Transverse colon (tissue), 4 donors: ENCODE measurements around the gene TLCD4. TPM values are rescaled to one million over a fixed set of nuclear protein-coding genes. Genes with fewer than 3 reads are reported as not detected.

Experiments used
- DNase-seq: peaks from one replicate; pipeline ENCODE4 v3.0.0-alpha.2; 2019
- H3K27ac ChIP-seq, 4 donors: fragments of 200-600 bp; sonication (generic); 2 replicates each; pipeline ENCODE4 v1.5.1; 2016 to 2018; ENCODE audit warnings: inconsistent platforms in 4 of 4
- H3K27me3 ChIP-seq: fragments of 200-600 bp; sonication (generic); 2 replicates; pipeline ENCODE4 v1.5.1; 2017; ENCODE audit warnings: inconsistent platforms
- H3K36me3 ChIP-seq, 4 donors: fragments of 200-600 bp; sonication (generic); 2 replicates each; pipeline ENCODE4 v1.5.1; 2017 to 2019; ENCODE audit warnings: inconsistent platforms in 4 of 4
- H3K4me1 ChIP-seq, 4 donors: fragments of 200-600 bp; sonication (generic); 2 replicates each; pipeline ENCODE4 v1.5.1; 2017 to 2020; ENCODE audit warnings: inconsistent platforms in 4 of 4
- H3K4me3 ChIP-seq, 4 donors: fragments of 200-600 bp; sonication (generic); 1 replicate in 1 of 4; 2 replicates in 3 of 4; pipeline versions ENCODE4 v1.5.1 to v1.6.1; 2017 to 2019; ENCODE audit warnings: inconsistent platforms in 4 of 4
- H3K9me3 ChIP-seq, 2 donors: fragments of 200-600 bp; sonication (generic); 2 replicates each; pipeline ENCODE4 v1.5.1; 2017 to 2019; ENCODE audit warnings: inconsistent platforms in 2 of 2
- CTCF ChIP-seq, 5 experiments: fragments of 200-600 bp in 3 of 5; fragments of 450-650 bp in 2 of 5; sonication (generic) in 3 of 5; IDR thresholded peaks; 1 replicate in 2 of 5; 2 replicates in 3 of 5; pipeline ENCODE4 v1.5.1; 2016 to 2017; ENCODE audit warnings: antibody characterized with exemption in 5 of 5, inconsistent platforms in 3 of 5, mild to moderate bottlenecking in 2 of 5, moderate library complexity in 1 of 5
- EP300 ChIP-seq: sonication (generic); formaldehyde crosslinking; IDR thresholded peaks from one replicate; pipeline ENCODE4 v1.6.1; 2017; ENCODE audit warnings: antibody characterized with exemption, low read depth
- POLR2A ChIP-seq: fragments of 450-650 bp; IDR thresholded peaks from one replicate; pipeline ENCODE4 v1.6.1; 2016; ENCODE audit warnings: antibody characterized with exemption, mild to moderate bottlenecking, moderate library complexity
- POLR2AphosphoS5 ChIP-seq, 3 donors: sonication (generic); formaldehyde crosslinking; IDR thresholded peaks; one replicate each; pipeline ENCODE4 v1.6.1; 2016; ENCODE audit warnings: antibody characterized with exemption in 3 of 3
- WGBS, 2 donors: methylation state at CpG; one replicate each; pipeline ENCODE4 v1.1.5; 2018; ENCODE audit warnings: low coverage in 1 of 2; 5-methylcytosine and 5-hydroxymethylcytosine counted together
- in situ Hi-C, 4 donors: fragments of 200-750 bp; cut with MboI; loops; one replicate each; pipeline versions ENCODE4 v1.15.0 to v1.15.1; 2017; ENCODE audit warnings: low sequenced_read_pairs in 3 of 4, low pct_ligation_motif_present in 1 of 4, low pct_unique_long_range_greater_than_20kb in 1 of 4
- intact Hi-C: fragments of 100-400 bp; cut with DNase I; formaldehyde crosslinking; loops from one replicate; pipeline ENCODE4 v1.15.1; 2023; ENCODE audit warnings: low total_unique reads
- total RNA-seq, 4 donors: library from RNA; depleted of rRNA; stranded (reverse); fragments of >200 nt; gene quantifications; one replicate each; pipeline ENCODE4 v1.1.0, GENCODE V29; 2016

Gene TLCD4
- total RNA-seq, 4 donors from 2014 or later = 3.4 to 68.8 (median 43.5) TPM

- intact Hi-C loops (no loop called here), in situ Hi-C loops (no loop called here)
- Histone ChIP-seq H3K27me3 (no peaks in the 10 kb centered on the region), H3K36me3 (no peaks in the 10 kb centered on the region), H3K27ac (peak overlapping the region; percentile 90 to 94 (median 92)), H3K4me3 (peak overlapping the region in 3 of 4 donors; percentile 57 to 77 (median 58)), H3K4me1 (peaks cover 0 to 40% (median 26%) of the 10 kb centered on the region in 4 donors), H3K9me3 (no peaks in the 10 kb centered on the region)
- TF ChIP-seq POLR2A = no peak
- WGBS, 2 donors = 11 to 38% methylated on average over 2 to 3 of the region's 3 CpGs
- no peak for DNase-seq
These were observed 43.7 kb upstream of the TLCD4 start for GRCh38 chr1:95073446-95073845.

- Histone ChIP-seq H3K9me3 (no peaks in the 10 kb centered on the region), H3K36me3 (no peaks in the 10 kb centered on the region), H3K4me3 (no peak overlapping the region), H3K4me1 (peaks cover 0 to 21% (median 16%) of the 10 kb centered on the region in 4 donors), H3K27me3 (no peaks in the 10 kb centered on the region), H3K27ac (peak overlapping the region; percentile 11 to 47 (median 38))
- no peak for DNase-seq
- in situ Hi-C loops (loop anchor here in 3 of 4 donors (25.0 kb wide), 1 partner anchor 161 kb away; the partner anchor contains the start of gene RWDD3 (in 3 of the 3)), intact Hi-C loops (no loop called here)
- TF ChIP-seq EP300 = no peak
- no peak for TF ChIP-seq POLR2AphosphoS5 (IDR thresholded peaks at IDR 0.05)
- no peak for TF ChIP-seq POLR2A
These were observed 41.1 kb upstream of the TLCD4 start for GRCh38 chr1:95076034-95076433.

GRCh38 chr1:95080446-95080845 is 36.7 kb upstream of the TLCD4 start:
- Histone ChIP-seq H3K27ac (no peak overlapping the region), H3K27me3 (no peaks in the 10 kb centered on the region), H3K4me1 (peaks cover 0 to 9% (median 4%) of the 10 kb centered on the region in 4 donors), H3K36me3 (no peaks in the 10 kb centered on the region), H3K4me3 (no peak overlapping the region), H3K9me3 (no peaks in the 10 kb centered on the region)
- no peak for DNase-seq
- intact Hi-C loops = loop anchor here (5.0 kb wide), 1 partner anchor 152 kb away; the partner anchor contains the start of gene RWDD3
- in situ Hi-C loops = loop anchor here in 3 of 4 donors (25.0 kb wide), 1 partner anchor 157 kb away; the partner anchor contains the start of gene RWDD3 (in 3 of the 3)
- WGBS, 2 donors = 90% methylated on average over 1 of the region's 1 CpG
- no peak for TF ChIP-seq POLR2AphosphoS5 (IDR thresholded peaks at IDR 0.05)
- no peak for TF ChIP-seq EP300
- no peak for TF ChIP-seq CTCF (IDR thresholded peaks at IDR 0.05)
- TF ChIP-seq POLR2A = no peak

GRCh38 chr1:95080879-95081278 is 36.3 kb upstream of the TLCD4 start:
- Histone ChIP-seq H3K36me3 (no peaks in the 10 kb centered on the region), H3K4me3 (no peak overlapping the region), H3K9me3 (no peaks in the 10 kb centered on the region), H3K27me3 (no peaks in the 10 kb centered on the region), H3K4me1 (peaks cover 0 to 11% (median 4%) of the 10 kb centered on the region in 4 donors), H3K27ac (no peak overlapping the region)
- 33 to 44% methylated on average over 1 of the region's 1 CpG for WGBS, 2 donors
- intact Hi-C loops = loop anchor here (5.0 kb wide), 1 partner anchor 151 kb away; the partner anchor contains the start of gene RWDD3
- in situ Hi-C loops = loop anchor here in 3 of 4 donors (25.0 kb wide), 1 partner anchor 156 kb away; the partner anchor contains the start of gene RWDD3 (in 3 of the 3)
- TF ChIP-seq EP300 (no peak), CTCF (IDR thresholded peaks at IDR 0.05) (no peak), POLR2AphosphoS5 (IDR thresholded peaks at IDR 0.05) (no peak), POLR2A (no peak)
- no peak for DNase-seq

GRCh38 chr1:95084317-95085176 is 32.6 kb upstream of the TLCD4 start:
- Histone ChIP-seq H3K4me1 (peaks cover 0 to 13% (median 4%) of the 10 kb centered on the region in 4 donors), H3K27ac (peak overlapping the region; percentile 33 to 66 (median 56)), H3K9me3 (no peaks in the 10 kb centered on the region), H3K27me3 (no peaks in the 10 kb centered on the region), H3K4me3 (no peak overlapping the region), H3K36me3 (no peaks in the 10 kb centered on the region)
- 63 to 72% methylated on average over 5 to 8 of the region's 8 CpGs for WGBS, 2 donors
- in situ Hi-C loops (loop anchor here in 3 of 4 donors (25.0 kb wide), 1 partner anchor 153 kb away; the partner anchor contains the start of gene RWDD3 (in 3 of the 3)), intact Hi-C loops (loop anchor here (5.0 kb wide), 1 partner anchor 148 kb away; the partner anchor contains the start of gene RWDD3)
- no peak for DNase-seq
- TF ChIP-seq EP300 (no peak), POLR2A (peak; percentile 32), POLR2AphosphoS5 (IDR thresholded peaks at IDR 0.05) (peak in 2 of 3 donors; percentile 53 to 54), CTCF (IDR thresholded peaks at IDR 0.05) (peak; percentile 56 to 77 (median 64))
